ENCODE measurements around the gene PRPF8. TPM values are rescaled to one million over a fixed set of nuclear protein-coding genes. Genes with fewer than 3 reads are reported as not detected.

PRPF8 gene
- total RNA-seq, 1 experiment from 2014 or later: 73.3 TPM

- Histone ChIP-seq H3K4me1 (replicated peaks) (no peaks in the 10 kb centered on the region; the same call in 1 of the 2 replicates), H3K4me3 (no peak overlapping the region)
- DNase-seq (ENCODE audit: low read depth in 1 of 2, low spot score in 2 of 2): no peak
Observed at GRCh38 chr17:1608676-1609075, 76.0 kb downstream of the PRPF8 start.

GRCh38 chr17:1607971-1608320 lies 76.7 kb downstream of the PRPF8 start:
- H3K27me3 ChIP-seq (replicated peaks): no peaks in the 10 kb centered on the region
- H3K4me3 ChIP-seq: no peak overlapping the region
- no peaks in the 10 kb centered on the region; the same call in 1 of the 2 replicates for H3K4me1 ChIP-seq (replicated peaks)
- no peak for DNase-seq (ENCODE audit: low read depth in 1 of 2, low spot score in 2 of 2)
- H3K27ac ChIP-seq: no peak overlapping the region
- H3K9me3 ChIP-seq (replicated peaks): no peaks in the 10 kb centered on the region
- H3K36me3 ChIP-seq: no peaks in the 10 kb centered on the region

More at GRCh38 chr17:1608676-1609075, 76.0 kb downstream of the PRPF8 start:
- Histone ChIP-seq H3K27me3 (replicated peaks) (no peaks in the 10 kb centered on the region), H3K9me3 (replicated peaks) (no peaks in the 10 kb centered on the region), H3K27ac (no peak overlapping the region), H3K36me3 (no peaks in the 10 kb centered on the region)

GRCh38 chr17:1606352-1606985 lies 78.2 kb downstream of the PRPF8 start:
- no peak overlapping the region for H3K4me3 ChIP-seq
- H3K27ac ChIP-seq: no peak overlapping the region
- H3K36me3 ChIP-seq: no peaks in the 10 kb centered on the region

GRCh38 chr17:1605681-1606351 lies 78.9 kb downstream of the PRPF8 start:
- no peaks in the 10 kb centered on the region; the same call in 1 of the 2 replicates for H3K4me1 ChIP-seq (replicated peaks)
- no peaks in the 10 kb centered on the region for H3K9me3 ChIP-seq (replicated peaks)
- no peak overlapping the region for H3K4me3 ChIP-seq
- H3K27me3 ChIP-seq (replicated peaks): no peaks in the 10 kb centered on the region
- DNase-seq (ENCODE audit: low read depth in 1 of 2, low spot score in 2 of 2): no peak
- no peaks in the 10 kb centered on the region for H3K36me3 ChIP-seq
- no peak overlapping the region for H3K27ac ChIP-seq

More at GRCh38 chr17:1606352-1606985, 78.2 kb downstream of the PRPF8 start:
- no peaks in the 10 kb centered on the region; the same call in 1 of the 2 replicates for H3K4me1 ChIP-seq (replicated peaks)
- DNase-seq (ENCODE audit: low read depth in 1 of 2, low spot score in 2 of 2): no peak
- no peaks in the 10 kb centered on the region for H3K9me3 ChIP-seq (replicated peaks)
- no peaks in the 10 kb centered on the region for H3K27me3 ChIP-seq (replicated peaks)

GRCh38 chr17:1604831-1605528 lies 79.7 kb downstream of the PRPF8 start:
- no peaks in the 10 kb centered on the region for H3K9me3 ChIP-seq (replicated peaks)
- H3K27me3 ChIP-seq (replicated peaks): no peaks in the 10 kb centered on the region
- no peak for DNase-seq (ENCODE audit: low read depth in 1 of 2, low spot score in 2 of 2)
- no peak overlapping the region for H3K27ac ChIP-seq
- no peaks in the 10 kb centered on the region for H3K36me3 ChIP-seq
- H3K4me1 ChIP-seq (replicated peaks): no peaks in the 10 kb centered on the region; the same call in 1 of the 2 replicates
- no peak overlapping the region for H3K4me3 ChIP-seq

GRCh38 chr17:1601571-1601970 lies 83.1 kb downstream of the PRPF8 start:
- no peaks in the 10 kb centered on the region for H3K27me3 ChIP-seq (replicated peaks)
- no peaks in the 10 kb centered on the region for H3K36me3 ChIP-seq
- no peaks in the 10 kb centered on the region for H3K9me3 ChIP-seq (replicated peaks)
- H3K27ac ChIP-seq: no peak overlapping the region
- no peak for DNase-seq (ENCODE audit: low read depth in 1 of 2, low spot score in 2 of 2)
- H3K4me3 ChIP-seq: no peak overlapping the region
- no peaks in the 10 kb centered on the region for H3K4me1 ChIP-seq (replicated peaks)

Other genes with a start within 250 kb of the PRPF8 start
- 99.7 and 102 TPM in 2 replicates for gene CRK, start 228.6 kb downstream of the PRPF8 start, total RNA-seq (2014; rRNA removed; shearing (Covaris generic))
- 113 and 155 TPM in 2 replicates for gene MYO1C, start 192.2 kb downstream of the PRPF8 start, total RNA-seq (2014; rRNA removed; shearing (Covaris generic))
- gene INPP5K, start 168.3 kb downstream of the PRPF8 start, total RNA-seq (2014; rRNA removed; shearing (Covaris generic)): 18.1 and 34.4 TPM in 2 replicates
- gene PITPNA, start 122.1 kb downstream of the PRPF8 start, total RNA-seq (2014; rRNA removed; shearing (Covaris generic)): 15.7 and 37.8 TPM in 2 replicates
- gene SLC43A2, start 56.0 kb downstream of the PRPF8 start, total RNA-seq (2014; rRNA removed; shearing (Covaris generic)): 2.0 and 3.4 TPM in 2 replicates
- 0.16 TPM in 2 replicates for gene SCARF1, start 39.1 kb downstream of the PRPF8 start, total RNA-seq (2014; rRNA removed; shearing (Covaris generic))
- 0.22 and 1.0 TPM in 2 replicates for gene RILP, start 35.0 kb downstream of the PRPF8 start, total RNA-seq (2014; rRNA removed; shearing (Covaris generic))
- 0.34 and 0.95 TPM in 2 replicates for gene TLCD2, start 25.5 kb upstream of the PRPF8 start, total RNA-seq (2014; rRNA removed; shearing (Covaris generic))
- gene WDR81, start 39.8 kb upstream of the PRPF8 start, total RNA-seq (2014; rRNA removed; shearing (Covaris generic)): 5.1 and 10.8 TPM in 2 replicates
- not detected in 2 replicates for gene SERPINF2, start 58.0 kb upstream of the PRPF8 start, total RNA-seq (2014; rRNA removed; shearing (Covaris generic))
- not detected in 2 replicates for gene SERPINF1, start 77.2 kb upstream of the PRPF8 start, total RNA-seq (2014; rRNA removed; shearing (Covaris generic))
- gene SMYD4, start 145.0 kb upstream of the PRPF8 start, total RNA-seq (2014; rRNA removed; shearing (Covaris generic)): 6.3 and 8.3 TPM in 2 replicates
- 24.2 and 34.3 TPM in 2 replicates for gene RPA1, start 145.1 kb upstream of the PRPF8 start, total RNA-seq (2014; rRNA removed; shearing (Covaris generic))